Body of pancreas (tissue), 4 donors: ENCODE data around the gene CPLANE2. TPM values are rescaled to one million over a fixed set of nuclear protein-coding genes. Genes with fewer than 3 reads are reported as not detected.

Experiments
- ATAC-seq: fragments of 150-250 bp; one replicate; pipeline ENCODE4 v1.9.1; 2016
- DNase-seq, 4 donors: peaks; one replicate each; pipeline ENCODE4 v3.0.0-alpha.2; 2019
- H3K27ac ChIP-seq, 4 donors: fragments of 200-600 bp; sonication (generic); 1 replicate in 3 of 4; 2 replicates in 1 of 4; pipeline versions ENCODE4 v1.5.1 to v1.6.1; 2016 to 2019; ENCODE audit warnings: mild to moderate bottlenecking in 1 of 4, mixed read lengths in 1 of 4, moderate library complexity in 1 of 4
- H3K27me3 ChIP-seq, 2 donors: fragments of 200-600 bp; sonication (generic); one replicate each; pipeline ENCODE4 v1.6.0; 2016; ENCODE audit warnings: mild to moderate bottlenecking in 1 of 2
- H3K36me3 ChIP-seq, 2 donors: fragments of 200-600 bp; sonication (generic); replicated peaks in 1 of 2; 2 replicates each; pipeline ENCODE4 v1.5.1; 2016; ENCODE audit warnings: low read depth in 2 of 2; ENCODE audit not compliant: insufficient read depth in 1 of 2
- H3K4me1 ChIP-seq: fragments of 200-600 bp; sonication (generic); one replicate; pipeline ENCODE4 v1.6.0; 2016
- H3K4me3 ChIP-seq, 2 donors: fragments of 200-600 bp; sonication (generic); 1 replicate in 1 of 2; 2 replicates in 1 of 2; pipeline ENCODE4 v1.5.1; 2016 to 2019
- H3K9me3 ChIP-seq, 3 donors: fragments of 200-600 bp; sonication (generic); 1 replicate in 2 of 3; 2 replicates in 1 of 3; pipeline ENCODE4 v1.5.1; 2016
- CTCF ChIP-seq, 7 experiments: fragments of 450-650 bp in 4 of 7; fragments of 200-600 bp in 3 of 7; sonication (generic) in 3 of 7; IDR thresholded peaks; one replicate each; pipeline ENCODE4 v1.5.1; 2016 to 2019; ENCODE audit warnings: antibody characterized with exemption in 7 of 7
- POLR2A ChIP-seq, 3 donors: fragments of 450-650 bp; IDR thresholded peaks; one replicate each; pipeline ENCODE4 v1.6.1; 2016; ENCODE audit warnings: antibody characterized with exemption in 3 of 3, mild to moderate bottlenecking in 2 of 3
- WGBS, 2 donors: methylation state at CpG; one replicate each; pipeline ENCODE4 v1.1.5; 2017; 5-methylcytosine and 5-hydroxymethylcytosine counted together
- intact Hi-C: fragments of 100-400 bp; cut with DNase I; formaldehyde crosslinking; loops from one replicate; pipeline ENCODE4 v1.15.1; 2023
- total RNA-seq, 2 donors: library from RNA; depleted of rRNA; stranded (reverse); fragments of >200 nt; gene quantifications; one replicate each; pipeline ENCODE4 v1.1.0, GENCODE V29; 2016

The CPLANE2 gene
- total RNA-seq, 2 donors from 2014 or later, result 3.6 TPM

- no peaks in the 10 kb centered on the region for H3K27me3 ChIP-seq
- TF ChIP-seq CTCF (IDR thresholded peaks at IDR 0.05) (no peak), POLR2A (IDR thresholded peaks at IDR 0.05) (no peak)
- no peak overlapping the region for H3K27ac ChIP-seq
- WGBS, 2 donors, result 69 to 75% methylated on average over 6 of the region's 6 CpGs
- H3K4me1 ChIP-seq, result peaks cover 8% of the 10 kb centered on the region
- no peaks in the 10 kb centered on the region for H3K9me3 ChIP-seq
- no peak for ATAC-seq
- intact Hi-C loops, result no loop called here
- no peak for DNase-seq
- no peaks in the 10 kb centered on the region for H3K36me3 ChIP-seq
- H3K4me3 ChIP-seq, result no peak overlapping the region
Observed at GRCh38 chr1:16191916-16192546, 45.0 kb downstream of the CPLANE2 start.

- DNase-seq, result no peak
- H3K27ac ChIP-seq, result no peak overlapping the region
- 100% methylated on average over 1 of the region's 1 CpG for WGBS, 2 donors
Observed at GRCh38 chr1:16191309-16191708, 45.7 kb downstream of the CPLANE2 start.

GRCh38 chr1:16189921-16190621 lies 46.9 kb downstream of the CPLANE2 start:
- no peaks in the 10 kb centered on the region for H3K36me3 ChIP-seq
- H3K4me3 ChIP-seq, result no peak overlapping the region
- H3K27me3 ChIP-seq, result no peaks in the 10 kb centered on the region
- TF ChIP-seq CTCF (IDR thresholded peaks at IDR 0.05), result no peak
- no peak for TF ChIP-seq POLR2A (IDR thresholded peaks at IDR 0.05)
- peaks cover 8% of the 10 kb centered on the region for H3K4me1 ChIP-seq
- intact Hi-C loops, result no loop called here
- H3K27ac ChIP-seq, result no peak overlapping the region
- 51 to 56% methylated on average over 5 to 9 of the region's 9 CpGs for WGBS, 2 donors
- no peaks in the 10 kb centered on the region for H3K9me3 ChIP-seq
- no peak for DNase-seq
- no peak for ATAC-seq

More at GRCh38 chr1:16191309-16191708, 45.7 kb downstream of the CPLANE2 start:
- no peaks in the 10 kb centered on the region for H3K27me3 ChIP-seq
- H3K9me3 ChIP-seq, result no peaks in the 10 kb centered on the region
- peaks cover 8% of the 10 kb centered on the region for H3K4me1 ChIP-seq
- ATAC-seq, result no peak
- intact Hi-C loops, result no loop called here
- H3K4me3 ChIP-seq, result no peak overlapping the region
- TF ChIP-seq CTCF (IDR thresholded peaks at IDR 0.05) (no peak), POLR2A (IDR thresholded peaks at IDR 0.05) (no peak)
- H3K36me3 ChIP-seq, result no peaks in the 10 kb centered on the region

- intact Hi-C loops, result no loop called here
- H3K4me1 ChIP-seq, result peaks cover 8% of the 10 kb centered on the region
- no peaks in the 10 kb centered on the region for H3K27me3 ChIP-seq
- H3K9me3 ChIP-seq, result no peaks in the 10 kb centered on the region
- no peak for DNase-seq
- 46 to 47% methylated on average over 6 of the region's 6 CpGs for WGBS, 2 donors
- no peak overlapping the region for H3K4me3 ChIP-seq
- no peaks in the 10 kb centered on the region for H3K36me3 ChIP-seq
- no peak for ATAC-seq
- H3K27ac ChIP-seq, result no peak overlapping the region
- TF ChIP-seq POLR2A (IDR thresholded peaks at IDR 0.05), result no peak
- no peak for TF ChIP-seq CTCF (IDR thresholded peaks at IDR 0.05)
Observed at GRCh38 chr1:16189003-16189402, 48.0 kb downstream of the CPLANE2 start.
